Stimulated activated CD4-positive, alpha-beta T cell treated with anti-CD3 and anti-CD28 coated beads, Interleukin-1b, Interleukin-23, amount 100 ng/mL, for 24 hours (primary cell): ENCODE results near the gene BBS10.
"Not testable (repeated sequence)": the region's sequence is repeated elsewhere in the genome, so short reads cannot be mapped to it uniquely, and the experiment has no call there.

ENCODE experiments used
- DNase-seq, 4 experiments: peaks; one replicate each; pipeline ENCODE4 v3.0.0-alpha.2; 2020; ENCODE audit warnings: low read depth in 4 of 4, low spot score in 1 of 4

Gene BBS10

GRCh38 chr12:76332606-76333005, 15.6 kb downstream of the BBS10 start:
- no peak for DNase-seq

DNA sequence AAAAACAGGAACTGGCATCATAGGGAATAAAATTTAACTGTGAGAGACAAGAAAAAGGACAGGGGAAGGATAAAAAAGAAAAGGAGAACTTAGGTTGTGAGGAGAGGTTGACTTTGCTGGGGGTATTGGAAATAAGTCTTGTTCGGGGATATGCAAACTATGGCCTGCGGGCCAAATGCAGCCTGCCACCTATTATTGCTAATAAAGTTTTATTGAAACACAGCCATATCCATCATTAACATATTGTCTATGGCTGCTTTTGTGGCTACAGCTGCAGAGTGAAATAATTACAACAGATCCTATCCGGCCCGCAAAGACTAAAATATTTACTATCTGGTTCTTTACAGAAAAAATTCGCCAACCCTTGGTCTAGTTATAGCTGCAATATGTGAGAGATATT, 18.6 kb downstream of the BBS10 start:
- DNase-seq = no peak

GRCh38 chr12:76329159-76329558, 19.1 kb downstream of the BBS10 start:
- no peak for DNase-seq

- DNase-seq = not testable (repeated sequence)
These were observed 28.5 kb downstream of the BBS10 start for GRCh38 chr12:76319595-76320319.

DNA sequence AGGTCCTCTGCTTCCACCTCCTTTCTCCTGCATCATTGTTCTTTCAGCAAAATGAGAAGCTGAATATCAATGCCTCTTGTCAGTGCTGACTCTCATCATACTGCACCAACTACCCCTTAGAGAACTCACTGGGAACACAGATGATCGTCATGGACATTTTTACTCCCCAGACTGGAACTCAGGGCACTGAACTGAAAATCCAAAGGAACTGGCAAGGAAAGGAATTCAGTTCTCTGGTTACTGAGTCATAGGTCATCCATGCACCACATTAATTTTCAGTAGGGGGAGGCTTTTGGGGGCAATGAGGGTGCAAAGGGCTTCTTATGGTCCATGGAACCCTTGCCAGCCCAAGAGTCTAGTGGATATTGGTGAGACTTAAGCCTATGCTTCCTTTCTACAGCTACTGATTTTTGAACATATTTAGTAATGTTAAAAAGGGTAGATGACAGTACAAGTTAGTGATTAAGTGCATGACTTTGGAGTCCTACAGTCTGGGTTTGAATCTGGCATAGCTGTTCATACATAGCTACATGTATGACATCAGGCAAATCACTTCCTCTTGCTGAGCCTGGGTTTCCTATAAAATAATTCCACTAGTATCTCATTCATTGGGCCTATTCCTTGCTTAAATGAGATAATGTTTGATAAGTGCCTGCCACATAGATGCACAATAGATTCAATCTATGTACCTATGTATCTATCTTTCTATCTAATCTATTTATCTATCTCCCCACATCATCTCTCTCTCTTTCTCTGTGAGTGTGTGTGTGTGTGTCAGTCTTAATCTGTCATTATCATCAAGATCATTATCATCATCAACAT, 29.2 kb downstream of the BBS10 start:
- DNase-seq = no peak

DNA sequence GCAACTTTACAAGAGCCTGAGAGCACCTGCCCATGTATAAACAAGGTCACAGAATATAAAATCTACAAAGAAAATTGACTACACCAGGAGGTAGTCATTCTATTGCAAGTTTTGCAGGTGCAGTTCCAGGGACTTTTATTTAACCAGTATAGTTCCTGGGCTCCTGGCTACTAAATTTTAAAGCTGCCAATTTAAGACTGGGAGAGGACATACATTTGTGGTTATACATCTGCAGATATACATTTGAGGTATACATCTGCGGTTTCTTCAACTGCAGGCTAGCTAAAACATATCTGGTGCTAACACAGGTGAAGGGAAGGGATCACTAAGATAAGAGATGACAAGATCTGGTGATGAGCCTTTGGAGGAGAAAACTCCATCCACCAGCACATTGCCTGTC, 30.2 kb downstream of the BBS10 start:
- no peak for DNase-seq

- no peak for DNase-seq
These were observed 31.7 kb downstream of the BBS10 start for GRCh38 chr12:76316468-76316867.

GRCh38 chr12:76313299-76313698, 34.9 kb downstream of the BBS10 start:
- DNase-seq = no peak

DNA sequence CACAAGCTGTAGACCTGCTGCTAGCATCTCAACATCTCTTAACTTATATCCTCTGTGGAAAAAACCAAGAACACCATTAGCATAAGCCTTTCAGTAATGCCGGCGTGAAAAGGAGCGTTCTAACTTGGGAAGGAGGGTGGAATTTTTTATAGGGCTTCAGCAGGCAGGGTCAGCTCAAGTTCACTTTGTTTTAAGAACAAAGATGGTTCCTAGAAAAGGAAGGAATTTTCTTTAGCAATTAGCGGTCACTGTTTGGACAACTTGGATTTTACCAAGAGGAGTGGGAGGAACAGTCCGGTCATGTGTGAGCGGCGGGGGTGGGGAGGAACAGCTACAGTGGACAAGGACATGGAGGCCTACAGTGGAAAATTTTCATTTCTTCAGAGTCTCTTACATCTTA, 35.9 kb downstream of the BBS10 start:
- no peak for DNase-seq

DNA sequence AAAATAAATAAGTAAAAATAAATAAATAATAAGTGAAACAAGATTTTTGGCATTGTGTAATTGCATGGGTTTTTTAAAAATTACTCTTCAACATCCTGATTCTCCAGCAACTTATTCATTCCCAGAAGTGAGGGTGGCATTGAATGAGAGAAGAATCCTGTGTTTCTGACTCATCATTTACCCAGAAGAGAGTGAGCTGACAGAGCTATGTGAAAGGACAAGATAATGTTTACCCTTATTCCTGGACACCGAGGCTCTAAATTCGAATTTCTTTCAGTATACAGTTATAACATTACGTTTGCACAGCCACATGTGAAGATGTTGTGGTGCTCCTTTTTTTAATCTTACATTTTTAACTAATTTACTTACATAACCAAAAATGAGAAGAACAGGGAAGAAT, 36.4 kb downstream of the BBS10 start:
- DNase-seq = no peak

DNA sequence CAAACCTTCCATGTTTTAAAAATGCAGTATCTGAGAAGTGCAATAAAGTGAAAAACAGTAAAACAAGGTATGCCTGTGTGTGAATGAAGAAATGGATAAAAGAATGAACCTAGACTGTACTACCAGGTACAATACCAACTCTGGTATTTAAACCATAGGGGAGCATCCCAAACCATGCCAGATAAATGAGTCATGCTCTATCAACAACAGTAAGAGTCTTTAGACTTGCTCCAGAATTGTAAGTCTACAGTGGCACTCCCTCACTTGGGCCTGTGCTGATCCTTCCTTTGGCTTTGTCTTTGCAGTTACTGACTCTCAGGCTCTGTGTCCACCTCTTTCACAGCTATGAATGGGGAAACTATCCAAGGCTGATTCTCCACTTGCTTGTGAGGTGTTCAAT, 38.1 kb downstream of the BBS10 start:
- no peak for DNase-seq

DNA sequence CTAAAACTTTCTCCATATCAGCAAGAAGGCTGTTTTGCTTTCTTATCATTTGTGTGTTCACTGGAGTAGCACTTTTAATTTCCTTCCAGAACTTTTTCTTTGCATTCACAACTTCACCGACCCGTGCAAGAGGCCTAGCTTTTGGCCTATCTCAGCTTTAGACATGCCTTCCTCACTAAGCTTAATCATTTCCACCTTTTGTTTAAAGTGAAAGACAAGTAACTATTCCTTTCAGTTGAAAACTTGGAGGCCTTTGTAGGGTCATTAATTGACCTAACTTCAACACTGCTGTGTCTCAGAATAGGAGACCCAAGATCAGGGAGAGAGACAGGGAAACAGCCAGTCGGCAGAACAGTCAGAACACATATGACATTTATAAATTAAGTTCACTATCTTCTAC, 39.3 kb downstream of the BBS10 start:
- DNase-seq = no peak

- no peak for DNase-seq
These were observed 41.1 kb downstream of the BBS10 start for GRCh38 chr12:76307083-76307482.

DNA sequence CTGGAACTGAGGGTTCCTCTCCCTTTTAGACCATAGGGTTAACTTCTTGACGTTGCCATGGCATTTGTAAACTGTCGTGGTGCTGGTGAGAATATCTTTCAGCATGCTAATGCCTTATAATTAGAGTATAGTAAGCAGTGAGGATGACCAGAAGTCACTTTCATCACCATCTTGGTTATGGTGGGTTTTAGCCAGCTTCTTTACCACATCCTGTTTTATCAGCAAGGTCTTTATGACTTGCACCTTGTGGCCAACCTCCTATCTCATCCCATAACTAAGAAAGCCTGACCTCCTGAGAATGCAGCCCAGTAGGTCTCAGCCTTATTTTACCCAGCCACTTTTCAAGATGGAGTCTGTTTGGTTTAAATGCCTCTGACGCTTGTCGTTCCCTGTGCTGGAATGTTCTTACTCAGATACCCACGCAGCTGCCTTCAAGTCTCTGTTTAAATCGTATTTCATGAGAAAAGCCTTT, 44.2 kb downstream of the BBS10 start:
- no peak for DNase-seq

DNA sequence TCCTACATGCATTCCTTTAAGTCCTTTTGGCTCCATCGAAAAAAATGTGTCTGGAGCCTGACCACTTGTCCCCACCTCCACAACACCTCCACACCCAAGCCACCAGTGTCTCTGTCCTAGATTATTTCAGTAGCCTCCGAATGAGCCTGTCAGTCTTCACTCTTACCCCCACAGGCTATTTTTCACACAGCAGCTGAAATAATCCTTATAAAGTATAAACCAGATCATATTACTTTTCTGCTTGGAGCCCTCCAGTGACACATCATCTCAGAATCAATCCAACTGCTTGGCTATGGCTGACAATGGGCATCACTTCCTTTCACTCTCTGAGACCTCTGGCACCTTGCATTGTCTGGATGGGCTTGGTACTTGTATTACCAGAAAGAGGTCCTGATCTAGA, 44.9 kb downstream of the BBS10 start:
- DNase-seq = no peak

GRCh38 chr12:76300297-76300665, 47.9 kb downstream of the BBS10 start:
- no peak for DNase-seq

DNA sequence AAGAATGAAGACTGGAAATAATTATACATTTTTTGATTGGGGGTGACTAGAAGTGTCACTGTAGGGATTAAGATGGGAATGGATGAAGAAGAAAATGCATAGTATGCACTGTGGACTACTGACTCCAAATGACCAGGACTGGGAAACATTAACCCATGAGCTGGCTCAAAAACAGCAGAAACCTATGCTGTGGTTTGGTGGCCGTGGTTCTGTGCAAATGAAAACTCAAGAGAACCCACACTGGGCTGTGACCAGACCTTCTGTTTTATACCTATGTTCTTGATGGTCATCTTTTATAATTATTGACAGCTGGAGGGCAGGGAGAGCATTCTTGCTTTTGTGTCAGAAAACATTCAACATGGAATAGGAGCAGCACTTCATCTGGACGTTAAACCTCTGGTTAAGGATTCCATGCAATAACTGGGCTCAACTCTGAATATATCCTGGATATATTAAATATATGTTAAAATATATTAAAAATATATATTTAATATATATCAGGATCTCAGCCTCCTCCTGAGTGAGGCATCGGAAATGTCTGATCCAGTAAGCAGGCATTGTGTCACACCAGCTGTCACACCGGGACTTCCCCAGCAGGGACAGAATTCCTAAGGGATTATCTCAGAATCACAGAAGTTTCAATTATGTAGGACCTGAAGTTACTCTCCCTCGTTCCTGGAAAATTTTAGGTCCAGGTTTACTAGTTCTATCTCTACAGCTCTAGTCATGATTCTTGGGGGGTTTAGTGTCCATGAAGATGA, 48.5 kb downstream of the BBS10 start:
- DNase-seq = no peak
